GM21528 (cell line): Measurements from ENCODE around the gene CPT1C.
A peak's percentile ranks its signal among the peaks of the same experiment; 100 is the strongest.

ENCODE experiments used
- ATAC-seq: cut with Tn5 transposase; IDR thresholded peaks from one replicate; pipeline ENCODE4 v1.9.1; 2021; ENCODE audit warnings: mild to moderate bottlenecking, moderate library complexity; ENCODE audit not compliant: unreplicated experiment, low FRiP score

Gene CPT1C

DNA sequence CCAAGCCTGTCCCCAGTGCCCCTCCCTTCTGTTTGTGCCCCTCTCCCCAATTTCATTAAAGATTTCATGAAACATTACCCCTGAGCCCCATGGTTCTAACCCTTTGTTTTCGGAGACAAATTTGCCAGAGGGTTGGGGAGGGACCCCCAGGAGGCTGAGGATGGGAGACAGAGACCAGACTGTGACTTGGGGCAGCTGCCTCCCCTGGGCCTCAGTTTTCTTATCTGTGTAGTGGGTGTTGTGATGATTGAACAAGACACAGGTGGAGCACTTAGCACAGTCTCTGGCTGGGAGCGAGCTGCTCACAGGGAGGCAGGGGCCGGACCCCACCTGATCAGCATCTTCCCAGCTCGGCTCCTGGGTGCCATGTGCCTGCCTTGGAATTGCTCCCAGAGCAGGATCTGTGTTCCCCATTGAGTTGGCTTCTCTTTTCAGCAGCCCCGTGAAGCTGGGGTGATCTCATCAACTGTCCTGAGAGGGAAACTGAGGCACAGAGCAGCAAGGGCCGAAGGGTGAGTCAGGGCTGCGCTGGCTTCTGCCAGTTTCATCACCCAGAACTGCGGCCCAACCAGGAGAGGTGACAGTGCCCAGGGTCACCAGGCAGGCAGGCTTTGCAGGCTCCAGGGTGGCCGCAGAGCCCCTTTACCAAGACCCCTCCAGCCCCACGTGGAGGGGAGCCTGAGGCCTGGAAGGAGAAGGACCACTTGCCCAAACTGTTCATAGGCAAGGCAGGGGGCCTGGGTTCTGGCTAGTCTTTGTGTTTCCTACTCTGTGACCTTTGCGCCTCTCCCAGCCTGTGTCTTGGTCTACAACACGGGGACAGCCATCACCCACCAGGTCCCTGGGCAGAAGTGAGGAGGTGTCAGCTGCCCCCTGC lies 32.1 kb upstream of the CPT1C start:
- no peak for ATAC-seq

DNA sequence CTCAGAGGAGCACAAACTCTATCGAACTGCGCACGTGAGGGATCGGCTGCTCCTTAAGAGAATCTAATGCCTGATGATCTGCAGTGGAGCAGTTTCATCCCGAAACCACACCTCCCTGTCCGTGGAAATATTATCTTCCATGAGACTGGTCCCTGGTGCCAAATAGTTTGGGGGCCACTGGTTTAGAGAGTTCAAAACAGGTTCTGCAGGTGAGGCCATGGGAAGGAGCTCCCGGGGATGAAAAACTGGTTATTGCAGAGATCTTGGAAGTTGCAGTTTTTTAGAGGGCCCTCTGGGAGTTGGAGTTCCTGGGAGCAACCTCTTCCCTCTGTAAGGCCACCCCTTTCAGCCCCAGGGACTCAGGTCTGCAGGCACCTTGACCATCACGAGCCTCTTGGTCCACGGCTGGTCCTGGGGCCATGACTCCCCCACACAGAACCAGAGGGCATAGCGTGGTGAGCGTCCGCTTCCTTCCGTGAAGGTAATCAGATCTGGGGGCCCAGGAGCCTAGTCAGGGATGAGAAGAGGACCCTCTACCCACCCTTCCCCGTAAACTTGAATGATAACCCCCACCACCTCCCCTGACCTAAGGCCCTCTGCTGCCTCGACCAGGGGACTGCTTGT lies 30.5 kb upstream of the CPT1C start:
- ATAC-seq, result no peak

DNA sequence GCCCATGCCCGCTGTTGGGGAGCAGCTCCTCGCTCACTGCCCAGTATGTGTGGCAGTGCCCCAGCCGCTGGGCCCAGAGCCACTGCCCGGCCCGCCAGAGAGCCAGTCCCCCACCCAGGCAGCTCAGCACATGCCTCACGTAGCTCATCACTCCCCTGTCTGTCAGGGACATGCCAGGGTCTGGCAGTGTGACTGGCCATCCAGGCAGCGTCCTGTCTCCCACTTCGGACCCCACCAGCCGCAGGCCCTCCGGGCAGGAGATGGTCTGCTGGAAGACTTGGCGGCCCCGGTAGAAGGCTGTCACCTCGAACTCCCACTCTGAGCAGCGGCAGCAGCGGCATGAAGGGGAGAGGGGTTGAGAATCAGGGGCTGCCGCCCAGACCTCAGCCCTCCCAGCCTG lies 28.9 kb upstream of the CPT1C start:
- ATAC-seq, result no peak

DNA sequence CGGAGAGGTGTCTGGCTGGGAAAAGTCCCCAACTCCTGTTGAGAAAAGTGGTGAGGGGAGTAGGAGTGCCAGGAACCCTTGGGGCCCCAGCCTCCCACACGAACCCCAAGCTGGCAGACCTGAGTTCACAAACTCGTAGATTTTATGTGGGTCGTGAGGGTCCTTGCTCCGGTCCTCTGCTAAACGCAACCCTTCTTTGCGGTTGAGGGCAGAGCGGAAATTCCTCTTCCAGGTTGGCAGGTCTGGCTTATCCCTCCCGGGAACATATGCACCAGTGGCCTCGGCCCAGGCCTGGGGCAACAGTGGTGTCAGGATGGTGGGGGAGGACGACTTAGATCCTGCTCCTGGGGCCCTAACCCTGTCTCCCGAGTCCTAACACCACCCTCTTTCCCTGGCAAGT lies 27.7 kb upstream of the CPT1C start:
- no peak for ATAC-seq

DNA sequence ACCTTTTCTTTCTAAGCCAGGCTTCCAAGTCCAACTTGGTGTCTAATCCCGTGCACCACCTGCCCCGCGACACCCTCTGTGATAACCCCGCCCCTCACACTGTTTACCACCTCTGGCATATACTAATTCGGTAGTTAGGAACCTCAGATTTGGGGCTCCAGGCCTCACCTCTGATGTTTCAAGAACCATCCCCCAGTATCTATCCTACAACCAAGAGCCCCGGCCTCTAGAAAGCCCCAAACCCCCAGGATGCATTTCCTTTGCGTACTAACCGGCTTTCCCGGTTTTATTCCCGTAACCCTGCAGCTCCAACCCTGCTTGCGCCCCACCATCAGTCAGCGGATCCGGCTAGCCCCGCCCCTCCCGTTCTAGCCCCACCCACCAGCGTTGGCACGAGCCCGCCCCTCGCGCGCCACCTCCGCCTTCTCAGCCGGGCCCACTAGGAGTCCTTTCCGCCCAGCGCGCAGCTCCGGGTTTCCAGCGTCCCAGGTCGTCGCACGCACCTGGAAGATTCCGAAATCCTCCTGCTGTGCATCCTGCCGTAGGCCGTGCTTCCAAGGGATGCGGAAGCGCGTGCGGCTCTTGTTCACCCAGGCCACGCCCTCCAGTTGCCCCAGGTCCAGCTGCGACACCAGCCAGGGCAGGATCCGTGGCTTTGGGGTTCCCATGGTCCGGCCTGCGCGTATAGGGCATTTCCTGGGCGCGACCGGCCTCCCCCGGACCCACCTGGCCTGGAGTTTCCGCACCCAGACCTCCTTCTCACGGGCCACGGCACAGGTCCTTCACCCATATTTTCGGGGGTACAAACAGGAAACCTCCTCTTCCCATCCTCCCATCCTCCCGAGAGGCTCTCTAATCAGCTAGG lies 26.5 kb upstream of the CPT1C start:
- peak; percentile 37 for ATAC-seq

DNA sequence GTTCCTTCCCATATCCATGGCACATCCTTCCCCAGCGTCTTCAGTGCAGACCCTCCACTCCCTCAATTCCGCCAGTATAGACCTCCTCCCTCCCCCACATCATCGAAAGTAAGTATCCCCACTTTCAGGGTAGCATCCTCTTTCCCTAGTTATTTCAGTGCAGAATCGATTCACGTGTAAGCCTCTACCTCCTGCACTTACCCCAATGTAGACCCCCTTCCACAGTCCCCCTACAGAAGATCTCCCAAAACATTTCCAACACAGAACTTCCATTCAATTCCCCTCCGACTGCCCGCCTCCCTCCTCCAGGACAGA lies 25.9 kb upstream of the CPT1C start:
- no peak for ATAC-seq

DNA sequence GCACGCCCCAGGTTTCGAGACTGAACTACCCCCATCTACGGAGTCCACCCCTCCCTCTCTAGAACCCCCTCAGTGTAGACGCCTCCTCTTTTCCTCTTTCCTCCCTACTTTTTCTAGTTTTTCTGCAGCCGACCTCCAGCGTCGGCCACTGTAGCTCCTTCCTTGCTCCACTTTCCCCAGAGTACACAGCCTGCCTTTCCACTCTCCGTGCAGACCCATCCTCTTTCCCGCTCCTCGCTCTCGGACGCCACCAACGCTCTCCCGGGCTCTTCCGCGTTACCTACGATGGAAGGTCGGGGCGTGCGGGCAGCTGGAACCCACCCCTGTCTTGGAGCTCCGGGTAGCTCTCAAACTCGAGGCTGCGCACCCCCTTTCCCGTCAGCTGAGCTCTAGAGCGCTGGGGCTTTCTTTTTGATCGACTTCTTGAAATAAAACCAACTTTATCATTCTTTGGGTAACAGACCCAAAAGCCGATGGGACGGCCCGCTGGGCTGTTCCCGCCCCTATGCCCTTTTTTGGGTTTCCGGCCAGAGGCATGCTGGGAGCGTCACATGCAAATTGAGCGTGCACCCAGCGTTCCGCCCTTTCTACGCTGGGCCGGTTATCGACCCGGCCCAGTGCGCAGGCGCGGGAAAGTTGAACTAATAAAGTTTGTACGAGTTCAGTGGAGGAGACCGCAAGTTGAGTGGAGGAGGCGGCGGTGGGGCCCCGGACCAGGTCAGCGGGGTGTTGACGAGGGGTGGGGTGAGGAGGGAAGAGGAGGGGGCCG lies 25.4 kb upstream of the CPT1C start, which contains the start of the genes BCL2L12 and IRF3:
Gene BCL2L12 (plus strand): TSS at position 583 of the 769 bp plus-strand sequence. CDS start 760 bp downstream, outside the sequence.
Gene IRF3 (minus strand): TSS at position 507 of the 769 bp plus-strand sequence. CDS start 1,019 bp downstream, outside the sequence.
- peak; percentile 80 for ATAC-seq

DNA sequence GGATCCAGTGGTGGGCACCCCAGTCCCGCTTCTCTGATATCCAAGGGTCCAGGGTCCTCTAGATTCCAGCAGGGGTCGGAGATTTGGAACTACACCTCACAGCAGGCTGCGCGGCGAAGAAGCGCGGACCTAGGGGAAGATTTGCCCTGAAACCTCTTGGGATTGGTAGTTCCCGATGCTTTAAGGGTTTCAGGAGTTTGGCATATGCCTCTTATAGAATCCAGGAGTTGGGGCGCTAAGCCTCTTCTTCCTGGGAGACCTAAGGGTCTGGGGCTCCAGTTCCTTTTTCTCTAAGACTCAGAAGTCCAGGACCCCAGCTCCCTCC lies 24.8 kb upstream of the CPT1C start:
- no peak for ATAC-seq

DNA sequence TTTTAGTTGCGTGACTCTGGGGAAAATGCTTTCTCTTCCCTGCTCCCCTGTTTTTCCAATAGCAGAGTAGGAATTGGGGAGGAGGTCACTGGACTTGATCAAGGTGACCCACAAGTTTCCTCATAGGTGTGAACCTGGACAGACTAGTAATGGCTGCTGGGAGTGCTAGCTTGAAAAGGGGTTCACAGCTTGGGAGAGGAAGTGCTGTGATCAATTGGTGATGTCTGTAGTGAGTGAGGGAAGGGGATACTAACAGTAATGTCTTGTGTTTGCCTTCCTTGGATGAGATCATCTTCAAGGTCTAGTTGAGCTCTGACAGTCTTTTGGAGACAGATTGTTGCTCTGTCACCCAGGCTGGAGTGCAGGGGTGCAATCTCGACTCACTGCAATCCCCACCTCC lies 23.4 kb upstream of the CPT1C start:
- ATAC-seq, result no peak

DNA sequence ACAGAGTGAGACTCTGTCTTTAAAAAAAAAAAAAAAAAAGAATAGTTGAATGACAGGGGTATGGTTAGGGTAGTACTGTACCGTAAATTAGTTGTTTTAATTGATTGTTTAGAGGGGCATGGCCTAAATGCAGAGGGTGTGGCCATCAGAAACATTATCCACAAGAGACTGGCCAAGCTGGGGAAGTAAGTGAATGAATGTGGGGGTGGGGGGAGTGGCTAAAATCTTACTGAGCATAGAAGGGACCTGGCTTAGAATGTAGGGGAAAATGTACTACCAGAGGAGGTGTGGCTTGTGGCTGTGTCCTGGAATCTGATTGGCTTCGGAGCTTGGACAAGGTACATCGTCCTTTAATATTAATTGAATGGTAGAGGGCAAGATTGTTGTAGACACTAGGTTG lies 21.4 kb upstream of the CPT1C start:
- no peak for ATAC-seq

DNA sequence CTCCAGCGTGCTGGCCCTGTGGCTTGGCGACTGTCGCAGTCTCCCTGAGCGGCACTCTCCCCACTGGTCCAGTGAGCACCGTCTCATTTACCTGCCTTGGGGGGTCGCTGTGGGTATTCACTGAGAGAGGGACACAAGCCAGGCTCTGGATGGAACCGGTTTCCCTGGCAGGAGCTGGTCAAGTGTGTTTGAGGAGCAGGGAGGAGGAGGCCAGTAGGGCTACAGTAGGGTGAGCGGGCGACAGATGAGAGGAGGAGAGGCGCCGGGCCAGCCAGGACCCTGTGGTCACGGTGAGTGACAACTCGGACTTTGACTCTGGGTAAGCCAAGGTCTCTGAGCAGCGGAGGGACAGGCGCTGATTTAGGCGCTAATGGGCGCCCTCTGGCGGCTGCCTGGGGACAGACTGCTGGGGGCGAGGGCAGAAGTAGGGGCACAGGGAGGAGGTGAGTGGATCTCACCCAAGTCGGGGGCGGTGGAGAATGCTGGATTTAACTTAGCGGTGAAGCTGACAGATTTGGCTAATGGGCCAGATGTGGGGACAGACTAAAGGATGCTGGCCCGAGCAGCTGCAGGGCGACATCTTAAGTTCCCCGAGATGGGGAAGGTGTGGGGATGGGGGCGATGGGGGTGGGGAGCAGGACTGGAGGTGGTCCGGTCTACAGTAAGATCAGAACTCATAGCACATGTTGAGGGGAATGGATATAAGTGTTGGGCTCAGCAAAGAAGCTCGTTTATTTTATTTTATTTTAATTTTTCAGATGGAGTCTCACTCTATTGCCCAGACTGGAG lies 18.6 kb upstream of the CPT1C start:
- no peak for ATAC-seq

DNA sequence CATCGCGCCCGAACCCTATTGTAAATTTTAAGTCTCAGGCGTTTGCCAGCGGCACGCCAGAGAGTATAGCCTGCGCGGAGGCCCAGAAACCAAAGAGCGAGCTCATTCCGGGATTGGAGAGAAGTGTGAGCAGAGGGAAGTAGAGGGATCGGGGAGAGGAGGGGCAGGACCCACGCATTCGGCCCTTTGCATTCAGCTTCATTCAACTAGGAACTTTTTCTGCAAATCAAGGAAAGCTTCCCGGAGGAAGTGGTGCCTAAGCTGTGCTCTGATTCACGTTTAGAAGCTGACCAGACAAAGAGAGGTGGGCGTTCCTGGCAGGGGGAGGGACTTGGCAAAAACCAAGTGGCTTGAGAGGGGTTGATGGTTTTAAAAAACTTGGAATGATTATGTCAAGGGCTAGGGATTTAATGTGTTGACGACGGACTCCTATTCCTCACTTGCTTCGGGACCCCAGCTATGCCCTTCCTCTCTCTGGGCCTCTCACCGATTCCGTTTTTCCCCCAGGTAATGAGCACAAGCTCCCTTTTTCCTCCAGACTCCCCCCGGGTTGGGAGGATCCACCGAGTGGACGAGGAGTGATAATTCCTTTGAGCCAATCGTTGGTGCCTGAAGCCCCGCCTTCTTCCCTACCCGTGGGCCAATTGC lies 14.7 kb upstream of the CPT1C start:
- peak; percentile 25 for ATAC-seq

DNA sequence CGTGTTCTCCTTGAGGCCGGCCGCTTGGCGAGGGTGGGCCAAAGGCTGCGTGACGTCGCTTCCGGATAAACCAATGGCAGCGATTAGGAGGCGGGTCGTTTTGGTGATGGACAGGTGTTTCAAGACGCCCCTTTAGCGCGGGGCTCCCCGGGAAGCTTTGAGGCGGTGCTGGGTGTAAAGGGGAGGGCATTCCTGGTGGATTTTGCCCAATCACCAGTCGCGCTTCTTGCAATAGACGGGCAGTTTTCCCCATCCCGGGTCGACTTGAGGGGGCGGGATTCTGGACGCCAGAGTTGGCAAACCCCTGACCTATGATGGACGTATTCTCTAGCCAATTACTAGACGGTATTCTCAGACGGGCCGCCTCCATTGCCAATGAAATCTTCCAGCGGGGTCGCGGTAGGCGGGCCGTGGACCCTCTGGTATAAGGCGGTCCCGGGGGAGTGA lies 14.1 kb upstream of the CPT1C start:
- peak; percentile 71 for ATAC-seq

DNA sequence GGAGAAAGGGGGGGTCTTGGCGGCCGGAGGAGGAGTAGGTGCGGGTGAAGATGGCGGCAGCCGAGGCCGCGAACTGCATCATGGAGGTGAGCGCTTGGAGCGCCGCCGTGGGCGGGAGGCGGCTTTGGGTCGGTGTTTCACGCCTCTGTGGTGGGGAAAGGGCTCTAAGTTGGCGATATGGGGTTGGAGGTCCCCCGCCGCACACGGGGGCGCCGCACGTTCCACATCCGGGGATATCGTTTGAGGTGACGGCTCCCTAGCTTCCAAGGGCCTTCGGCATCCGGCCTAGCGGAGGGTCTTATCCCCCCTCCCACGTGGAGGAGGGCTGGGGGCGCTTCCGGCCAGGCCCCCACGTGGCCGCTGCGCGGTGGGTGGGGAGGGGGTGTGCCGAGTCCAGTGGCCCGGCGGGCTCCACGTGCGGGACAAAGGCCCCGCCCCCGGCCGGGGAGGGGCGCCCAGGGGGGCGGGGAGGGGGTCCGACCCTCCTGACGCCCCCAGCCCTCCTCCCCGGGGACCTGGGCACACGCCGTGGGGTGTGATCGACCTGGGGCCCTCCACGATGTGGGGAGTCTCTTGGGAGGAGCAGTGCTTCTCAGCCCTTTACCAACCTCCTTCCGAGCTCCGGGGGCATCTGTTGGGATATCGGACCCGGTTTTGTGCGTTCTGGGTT lies 13.6 kb upstream of the CPT1C start, which contains the start of gene PRMT1:
Gene PRMT1 (plus strand): TSS at position 41 of the 670 bp plus-strand sequence. CDS start 10 bp downstream, at position 51.
- no peak for ATAC-seq

DNA sequence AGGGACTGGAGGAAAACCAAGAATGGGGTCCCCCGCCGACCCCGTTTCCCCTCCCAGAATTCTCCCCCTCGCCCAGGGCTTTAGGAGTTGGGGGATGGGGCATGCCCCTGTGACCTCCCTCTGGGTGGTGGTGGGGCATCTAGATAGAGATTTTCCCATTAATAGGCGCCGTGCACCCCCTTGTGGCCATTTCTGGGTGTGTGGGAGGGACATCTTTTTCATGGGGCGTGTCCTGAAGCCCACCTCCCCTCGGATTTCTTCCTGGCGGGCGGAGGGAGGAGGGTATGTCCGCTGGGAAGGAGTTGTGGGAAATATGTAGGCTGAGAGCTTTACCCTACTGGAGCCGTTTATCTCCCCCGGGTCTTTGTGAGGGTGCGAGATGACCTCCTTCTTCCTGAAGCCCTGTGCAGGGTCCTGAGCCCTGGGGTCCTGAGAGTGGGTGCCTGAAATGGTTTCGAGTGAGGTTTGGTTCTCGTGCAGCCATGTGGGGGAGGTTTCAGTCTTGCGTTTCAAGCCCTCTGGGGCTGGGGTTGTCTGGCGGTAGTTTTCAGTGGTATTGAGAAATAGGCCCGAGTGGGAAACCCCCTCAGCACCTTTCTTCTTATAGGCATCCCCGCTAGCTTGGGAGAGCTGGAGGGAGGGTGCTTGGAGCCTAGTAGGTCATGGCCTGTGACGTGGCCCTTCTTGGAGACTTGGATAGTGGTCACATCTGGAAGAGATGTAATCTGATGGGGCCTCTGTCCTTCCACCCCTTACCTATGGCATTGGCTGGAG lies 12.8 kb upstream of the CPT1C start:
- ATAC-seq, result no peak

DNA sequence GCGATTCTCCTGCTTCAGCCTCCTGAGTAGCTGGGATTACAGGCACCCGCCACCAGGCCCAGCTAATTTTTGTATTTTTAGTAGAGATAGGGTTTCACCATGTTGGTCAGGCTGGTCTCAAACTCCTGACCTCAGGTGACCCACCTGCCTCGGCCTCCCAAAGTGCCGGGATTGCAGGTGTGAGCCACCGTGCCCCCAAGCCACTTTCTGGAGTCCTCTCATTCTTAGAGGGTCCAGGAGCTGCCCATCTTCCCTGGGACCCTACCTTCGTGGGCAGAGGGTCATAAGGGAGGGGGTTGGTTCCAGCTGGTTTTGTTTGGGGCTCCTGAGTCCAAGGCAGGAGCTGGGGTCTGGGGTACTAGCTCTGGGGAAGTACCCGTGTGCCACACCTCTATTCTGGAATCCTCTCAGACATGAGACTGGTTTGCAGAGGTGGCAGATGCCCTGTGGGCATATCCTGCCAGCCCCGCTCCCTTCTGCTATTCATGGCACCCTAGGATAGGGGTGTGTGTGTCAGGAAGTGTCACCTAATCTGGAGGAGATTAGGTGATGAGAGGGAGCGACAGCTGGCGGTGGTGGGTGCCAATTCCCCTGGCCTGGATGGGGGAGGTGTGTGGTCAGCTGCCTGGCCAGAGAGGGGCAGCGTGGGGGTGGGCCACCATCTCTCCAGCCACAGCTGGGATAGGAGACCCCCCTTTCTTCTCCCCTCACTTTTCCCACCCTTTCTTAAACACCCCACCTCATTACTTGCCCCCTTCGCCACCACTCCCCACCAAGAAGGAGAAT lies 11.7 kb upstream of the CPT1C start:
- ATAC-seq, result no peak
